GM23338 (cell line): ENCODE data around the gene FYN. TPM values are rescaled to one million over a fixed set of nuclear protein-coding genes. Genes with fewer than 3 reads are reported as not detected.
A peak's percentile ranks its signal among the peaks of the same experiment; 100 is the strongest.

Source experiments
- ATAC-seq: fragments of 200-7000 bp; cut with Tn5 transposase; 3 replicates; pipeline ENCODE4 v1.9.1; 2020
- DNase-seq: peaks from one replicate; pipeline ENCODE4 v3.0.0-alpha.2; 2015; ENCODE audit warnings: low spot score
- H2AFZ ChIP-seq: fragments of 200-600 bp; sonication (generic); 2 replicates; pipeline ENCODE4 v1.8.0; 2016; ENCODE audit warnings: antibody characterized with exemption, mild to moderate bottlenecking, moderate library complexity
- H3F3A ChIP-seq: fragments of 200-600 bp; sonication (generic); replicated peaks from 2 replicates; pipeline ENCODE4 v1.8.0; 2017; ENCODE audit warnings: antibody characterized with exemption, mixed run types, low read depth
- H3K27ac ChIP-seq: fragments of 200-600 bp; sonication (generic); 2 replicates; pipeline ENCODE4 v1.6.1; 2016; ENCODE audit warnings: low read depth
- H3K27me3 ChIP-seq: fragments of 200-600 bp; sonication (generic); 2 replicates; pipeline ENCODE4 v1.8.0; 2016; ENCODE audit warnings: mild to moderate bottlenecking, mixed run types, moderate library complexity; ENCODE audit not compliant: insufficient read depth
- H3K36me3 ChIP-seq: fragments of 200-600 bp; sonication (generic); 2 replicates; pipeline ENCODE4 v1.8.0; 2016; ENCODE audit warnings: mild to moderate bottlenecking; ENCODE audit not compliant: insufficient read depth
- H3K4me1 ChIP-seq: fragments of 200-600 bp; sonication (generic); 2 replicates; pipeline ENCODE4 v1.8.0; 2016; ENCODE audit warnings: mild to moderate bottlenecking, moderate library complexity; ENCODE audit not compliant: insufficient read depth
- H3K4me2 ChIP-seq: fragments of 200-600 bp; sonication (generic); 2 replicates; pipeline ENCODE4 v1.7.1; 2017; ENCODE audit warnings: mixed run types
- H3K4me3 ChIP-seq: fragments of 200-600 bp; sonication (generic); 2 replicates; pipeline ENCODE4 v1.6.1; 2016; ENCODE audit warnings: mixed run types
- H3K79me2 ChIP-seq: fragments of 200-600 bp; sonication (generic); replicated peaks from 2 replicates; pipeline ENCODE4 v1.8.0; 2017; ENCODE audit warnings: mild to moderate bottlenecking; ENCODE audit not compliant: insufficient read depth
- H3K9me2 ChIP-seq: fragments of 200-600 bp; sonication (generic); 2 replicates; pipeline ENCODE4 v1.8.0; 2017; ENCODE audit not compliant: insufficient read depth
- H4K20me1 ChIP-seq: fragments of 200-600 bp; sonication (generic); replicated peaks from 2 replicates; pipeline ENCODE4 v1.8.0; 2017; ENCODE audit warnings: mild to moderate bottlenecking; ENCODE audit not compliant: insufficient read depth
- H3K27ac Mint-ChIP-seq: 2 replicates; pipeline ENCODE4 v1.8.0; 2020; ENCODE audit warnings: inconsistent platforms, mild to moderate bottlenecking, moderate library complexity, mixed read lengths
- H3K27me3 Mint-ChIP-seq: 3 replicates; pipeline ENCODE4 v1.8.0; 2022; ENCODE audit warnings: low read depth, mild to moderate bottlenecking, moderate library complexity, mixed read lengths, inconsistent platforms; ENCODE audit not compliant: insufficient read depth, poor library complexity
- H3K36me3 Mint-ChIP-seq: 3 replicates; pipeline ENCODE4 v1.8.0; 2021; ENCODE audit warnings: low read depth, mild to moderate bottlenecking, inconsistent platforms, moderate library complexity, mixed read lengths
- H3K4me1 Mint-ChIP-seq: 3 replicates; pipeline ENCODE4 v1.8.0; 2020; ENCODE audit warnings: mild to moderate bottlenecking, inconsistent platforms, mixed read lengths
- H3K4me3 Mint-ChIP-seq: 3 replicates; pipeline ENCODE4 v1.8.0; 2021; ENCODE audit warnings: moderate library complexity, mild to moderate bottlenecking, inconsistent platforms, mixed read lengths
- H3K9me3 Mint-ChIP-seq: 3 replicates; pipeline ENCODE4 v1.8.0; 2020; ENCODE audit warnings: moderate library complexity, mild to moderate bottlenecking, inconsistent platforms, mixed read lengths
- CREB1 ChIP-seq: fragments of 250-450 bp; sonication (Bioruptor Pico); IDR thresholded peaks from 2 replicates; pipeline ENCODE4 v1.5.0; 2020; ENCODE audit warnings: low read depth, mild to moderate bottlenecking, moderate library complexity
- EZH2 ChIP-seq: fragments of 200-600 bp; sonication (generic); IDR thresholded peaks from one replicate; pipeline ENCODE4 v1.8.0; 2017; ENCODE audit warnings: antibody characterized with exemption, mild to moderate bottlenecking, low read depth; ENCODE audit not compliant: unreplicated experiment
- EZH2phosphoT487 ChIP-seq: fragments of 200-600 bp; sonication (generic); IDR thresholded peaks from one replicate; pipeline ENCODE4 v1.8.1; 2018; ENCODE audit warnings: antibody characterized with exemption; ENCODE audit not compliant: unreplicated experiment
- JUNB ChIP-seq: IDR thresholded peaks from one replicate; pipeline ENCODE4 v1.6.1; 2016; ENCODE audit warnings: antibody characterized with exemption; ENCODE audit not compliant: unreplicated experiment
- NANOG ChIP-seq: IDR thresholded peaks from 2 replicates; pipeline ENCODE4 v1.6.1; 2016; ENCODE audit warnings: antibody characterized with exemption, borderline replicate concordance
- POLR2AphosphoS5 ChIP-seq: IDR thresholded peaks from 2 replicates; pipeline ENCODE4 v1.6.1; 2016; ENCODE audit warnings: antibody characterized with exemption, low read depth
- STAT1 ChIP-seq: IDR thresholded peaks from one replicate; pipeline ENCODE4 v1.6.1; 2016; ENCODE audit warnings: antibody characterized with exemption; ENCODE audit not compliant: unreplicated experiment
- ZNF114 ChIP-seq: fragments of 250-450 bp; sonication (Bioruptor Pico); IDR thresholded peaks from 2 replicates; pipeline ENCODE4 v1.5.0; 2020; ENCODE audit warnings: mild to moderate bottlenecking, moderate library complexity
- ZNF331 ChIP-seq: fragments of 250-450 bp; sonication (Bioruptor Pico); IDR thresholded peaks from 2 replicates; pipeline ENCODE4 v1.5.0; 2020; ENCODE audit warnings: low read depth, mild to moderate bottlenecking, moderate library complexity
- polyA plus RNA-seq: library from polyadenylated mRNA; unstranded; fragments of >200 nt; fragmentation: Nextera tagmentation; extraction: Ambion mirVana; gene quantifications from 2 replicates; pipeline ENCODE4 v1.2.1, GENCODE V29; 2016
- total RNA-seq: library from RNA; depleted of rRNA; stranded (reverse); fragments of >200 nt; shearing (Covaris generic); gene quantifications from 2 replicates; pipeline ENCODE4 v1.2.3, GENCODE V29; 2014
- TF ChIP-seq, protein P1 (sequence below), 2 experiments: fragments of 200-600 bp in 1 of 2; sonication (generic) in 1 of 2; conservative IDR thresholded peaks; 2 replicates each; pipeline versions ENCODE4 v1.5.1 to v1.6.1; 2016 to 2017; ENCODE audit warnings: antibody characterized with exemption in 2 of 2, low read depth in 2 of 2, mild to moderate bottlenecking in 2 of 2, moderate library complexity in 1 of 2
- TF ChIP-seq, protein P2 (sequence below): fragments of 250-450 bp; sonication (Bioruptor Pico); IDR thresholded peaks from 2 replicates; pipeline ENCODE4 v1.5.0; 2020; ENCODE audit warnings: mild to moderate bottlenecking, moderate library complexity
- TF ChIP-seq, protein P3 (sequence below): IDR thresholded peaks from one replicate; pipeline ENCODE4 v1.6.1; 2018; ENCODE audit warnings: antibody characterized with exemption; ENCODE audit not compliant: unreplicated experiment
- TF ChIP-seq, protein P4 (sequence below): IDR thresholded peaks from 2 replicates; pipeline ENCODE4 v1.6.1; 2016; ENCODE audit warnings: antibody characterized with exemption

The FYN gene
- total and polyA plus RNA-seq, 2 experiments from 2014 or later: 46.8 to 143 TPM

DNA sequence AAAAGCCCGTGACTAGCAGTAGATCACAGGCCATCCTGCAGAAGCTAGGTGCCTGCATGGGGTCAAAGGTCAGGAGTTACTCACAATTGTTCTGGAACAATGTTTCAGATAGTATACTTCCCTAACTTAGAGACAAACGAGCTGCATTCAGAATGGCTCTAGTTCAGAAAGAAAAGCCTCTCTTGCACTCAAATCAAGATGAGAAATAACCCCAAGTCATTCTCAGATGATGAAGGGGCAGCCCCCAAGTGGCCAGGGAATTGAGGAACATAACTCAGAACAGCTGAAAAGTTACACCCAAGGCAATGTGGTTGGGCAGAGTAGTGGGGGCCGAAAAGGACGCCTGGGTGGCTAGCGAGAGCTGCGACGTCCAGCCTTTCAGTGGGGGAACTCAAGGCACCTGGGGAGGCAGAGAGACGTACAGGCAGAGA lies 27.8 kb downstream of the FYN start:
- Mint-ChIP-seq H3K27ac (no peak overlapping the region; the same call in 1 of the 2 replicates), H3K36me3 (no peaks in the 10 kb centered on the region; the same call in 2 of the 3 replicates), H3K9me3 (no peaks in the 10 kb centered on the region), H3K27me3 (peaks cover 4% of the 10 kb centered on the region), H3K4me1 (peaks cover 58% of the 10 kb centered on the region), H3K4me3 (no peak overlapping the region)
- peak overlapping the region; percentile 41; the same call in 1 of the 2 replicates for H3K27ac ChIP-seq
- H2AFZ ChIP-seq: no peak overlapping the region
- peaks cover 57% of the 10 kb centered on the region for H3K79me2 ChIP-seq
- no peaks in the 10 kb centered on the region for H3K36me3 ChIP-seq
- DNase-seq (peak; percentile 30), ATAC-seq (no peak; the same call in 2 of the 3 replicates)
- no peak for TF ChIP-seq EZH2phosphoT487
- TF ChIP-seq ZNF114 (CRISPR knock-in tag): no peak
- TF ChIP-seq STAT1: no peak
- TF ChIP-seq EZH2: no peak
- TF ChIP-seq, protein P1, sequence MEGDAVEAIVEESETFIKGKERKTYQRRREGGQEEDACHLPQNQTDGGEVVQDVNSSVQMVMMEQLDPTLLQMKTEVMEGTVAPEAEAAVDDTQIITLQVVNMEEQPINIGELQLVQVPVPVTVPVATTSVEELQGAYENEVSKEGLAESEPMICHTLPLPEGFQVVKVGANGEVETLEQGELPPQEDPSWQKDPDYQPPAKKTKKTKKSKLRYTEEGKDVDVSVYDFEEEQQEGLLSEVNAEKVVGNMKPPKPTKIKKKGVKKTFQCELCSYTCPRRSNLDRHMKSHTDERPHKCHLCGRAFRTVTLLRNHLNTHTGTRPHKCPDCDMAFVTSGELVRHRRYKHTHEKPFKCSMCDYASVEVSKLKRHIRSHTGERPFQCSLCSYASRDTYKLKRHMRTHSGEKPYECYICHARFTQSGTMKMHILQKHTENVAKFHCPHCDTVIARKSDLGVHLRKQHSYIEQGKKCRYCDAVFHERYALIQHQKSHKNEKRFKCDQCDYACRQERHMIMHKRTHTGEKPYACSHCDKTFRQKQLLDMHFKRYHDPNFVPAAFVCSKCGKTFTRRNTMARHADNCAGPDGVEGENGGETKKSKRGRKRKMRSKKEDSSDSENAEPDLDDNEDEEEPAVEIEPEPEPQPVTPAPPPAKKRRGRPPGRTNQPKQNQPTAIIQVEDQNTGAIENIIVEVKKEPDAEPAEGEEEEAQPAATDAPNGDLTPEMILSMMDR (conservative IDR thresholded peaks at IDR 0.05; ENCODE audit: low read depth in 2 of 2): no peak
- no peak for TF ChIP-seq NANOG
- no peak for TF ChIP-seq POLR2AphosphoS5
- TF ChIP-seq, protein P2, sequence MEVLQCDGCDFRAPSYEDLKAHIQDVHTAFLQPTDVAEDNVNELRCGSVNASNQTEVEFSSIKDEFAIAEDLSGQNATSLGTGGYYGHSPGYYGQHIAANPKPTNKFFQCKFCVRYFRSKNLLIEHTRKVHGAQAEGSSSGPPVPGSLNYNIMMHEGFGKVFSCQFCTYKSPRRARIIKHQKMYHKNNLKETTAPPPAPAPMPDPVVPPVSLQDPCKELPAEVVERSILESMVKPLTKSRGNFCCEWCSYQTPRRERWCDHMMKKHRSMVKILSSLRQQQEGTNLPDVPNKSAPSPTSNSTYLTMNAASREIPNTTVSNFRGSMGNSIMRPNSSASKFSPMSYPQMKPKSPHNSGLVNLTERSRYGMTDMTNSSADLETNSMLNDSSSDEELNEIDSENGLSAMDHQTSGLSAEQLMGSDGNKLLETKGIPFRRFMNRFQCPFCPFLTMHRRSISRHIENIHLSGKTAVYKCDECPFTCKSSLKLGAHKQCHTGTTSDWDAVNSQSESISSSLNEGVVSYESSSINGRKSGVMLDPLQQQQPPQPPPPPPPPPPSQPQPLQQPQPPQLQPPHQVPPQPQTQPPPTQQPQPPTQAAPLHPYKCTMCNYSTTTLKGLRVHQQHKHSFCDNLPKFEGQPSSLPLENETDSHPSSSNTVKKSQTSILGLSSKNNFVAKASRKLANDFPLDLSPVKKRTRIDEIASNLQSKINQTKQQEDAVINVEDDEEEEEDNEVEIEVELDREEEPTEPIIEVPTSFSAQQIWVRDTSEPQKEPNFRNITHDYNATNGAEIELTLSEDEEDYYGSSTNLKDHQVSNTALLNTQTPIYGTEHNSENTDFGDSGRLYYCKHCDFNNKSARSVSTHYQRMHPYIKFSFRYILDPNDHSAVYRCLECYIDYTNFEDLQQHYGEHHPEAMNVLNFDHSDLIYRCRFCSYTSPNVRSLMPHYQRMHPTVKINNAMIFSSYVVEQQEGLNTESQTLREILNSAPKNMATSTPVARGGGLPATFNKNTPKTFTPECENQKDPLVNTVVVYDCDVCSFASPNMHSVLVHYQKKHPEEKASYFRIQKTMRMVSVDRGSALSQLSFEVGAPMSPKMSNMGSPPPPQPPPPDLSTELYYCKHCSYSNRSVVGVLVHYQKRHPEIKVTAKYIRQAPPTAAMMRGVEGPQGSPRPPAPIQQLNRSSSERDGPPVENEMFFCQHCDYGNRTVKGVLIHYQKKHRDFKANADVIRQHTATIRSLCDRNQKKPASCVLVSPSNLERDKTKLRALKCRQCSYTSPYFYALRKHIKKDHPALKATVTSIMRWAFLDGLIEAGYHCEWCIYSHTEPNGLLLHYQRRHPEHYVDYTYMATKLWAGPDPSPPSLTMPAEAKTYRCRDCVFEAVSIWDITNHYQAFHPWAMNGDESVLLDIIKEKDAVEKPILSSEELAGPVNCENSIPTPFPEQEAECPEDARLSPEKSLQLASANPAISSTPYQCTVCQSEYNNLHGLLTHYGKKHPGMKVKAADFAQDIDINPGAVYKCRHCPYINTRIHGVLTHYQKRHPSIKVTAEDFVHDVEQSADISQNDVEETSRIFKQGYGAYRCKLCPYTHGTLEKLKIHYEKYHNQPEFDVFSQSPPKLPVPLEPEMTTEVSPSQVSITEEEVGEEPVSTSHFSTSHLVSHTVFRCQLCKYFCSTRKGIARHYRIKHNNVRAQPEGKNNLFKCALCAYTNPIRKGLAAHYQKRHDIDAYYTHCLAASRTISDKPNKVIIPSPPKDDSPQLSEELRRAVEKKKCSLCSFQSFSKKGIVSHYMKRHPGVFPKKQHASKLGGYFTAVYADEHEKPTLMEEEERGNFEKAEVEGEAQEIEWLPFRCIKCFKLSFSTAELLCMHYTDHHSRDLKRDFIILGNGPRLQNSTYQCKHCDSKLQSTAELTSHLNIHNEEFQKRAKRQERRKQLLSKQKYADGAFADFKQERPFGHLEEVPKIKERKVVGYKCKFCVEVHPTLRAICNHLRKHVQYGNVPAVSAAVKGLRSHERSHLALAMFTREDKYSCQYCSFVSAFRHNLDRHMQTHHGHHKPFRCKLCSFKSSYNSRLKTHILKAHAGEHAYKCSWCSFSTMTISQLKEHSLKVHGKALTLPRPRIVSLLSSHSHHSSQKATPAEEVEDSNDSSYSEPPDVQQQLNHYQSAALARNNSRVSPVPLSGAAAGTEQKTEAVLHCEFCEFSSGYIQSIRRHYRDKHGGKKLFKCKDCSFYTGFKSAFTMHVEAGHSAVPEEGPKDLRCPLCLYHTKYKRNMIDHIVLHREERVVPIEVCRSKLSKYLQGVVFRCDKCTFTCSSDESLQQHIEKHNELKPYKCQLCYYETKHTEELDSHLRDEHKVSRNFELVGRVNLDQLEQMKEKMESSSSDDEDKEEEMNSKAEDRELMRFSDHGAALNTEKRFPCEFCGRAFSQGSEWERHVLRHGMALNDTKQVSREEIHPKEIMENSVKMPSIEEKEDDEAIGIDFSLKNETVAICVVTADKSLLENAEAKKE: no peak
- no peak for TF ChIP-seq ZNF331 (CRISPR knock-in tag)
- no peak for TF ChIP-seq CREB1 (CRISPR knock-in tag)
- no peak for TF ChIP-seq JUNB
- TF ChIP-seq, protein P3, sequence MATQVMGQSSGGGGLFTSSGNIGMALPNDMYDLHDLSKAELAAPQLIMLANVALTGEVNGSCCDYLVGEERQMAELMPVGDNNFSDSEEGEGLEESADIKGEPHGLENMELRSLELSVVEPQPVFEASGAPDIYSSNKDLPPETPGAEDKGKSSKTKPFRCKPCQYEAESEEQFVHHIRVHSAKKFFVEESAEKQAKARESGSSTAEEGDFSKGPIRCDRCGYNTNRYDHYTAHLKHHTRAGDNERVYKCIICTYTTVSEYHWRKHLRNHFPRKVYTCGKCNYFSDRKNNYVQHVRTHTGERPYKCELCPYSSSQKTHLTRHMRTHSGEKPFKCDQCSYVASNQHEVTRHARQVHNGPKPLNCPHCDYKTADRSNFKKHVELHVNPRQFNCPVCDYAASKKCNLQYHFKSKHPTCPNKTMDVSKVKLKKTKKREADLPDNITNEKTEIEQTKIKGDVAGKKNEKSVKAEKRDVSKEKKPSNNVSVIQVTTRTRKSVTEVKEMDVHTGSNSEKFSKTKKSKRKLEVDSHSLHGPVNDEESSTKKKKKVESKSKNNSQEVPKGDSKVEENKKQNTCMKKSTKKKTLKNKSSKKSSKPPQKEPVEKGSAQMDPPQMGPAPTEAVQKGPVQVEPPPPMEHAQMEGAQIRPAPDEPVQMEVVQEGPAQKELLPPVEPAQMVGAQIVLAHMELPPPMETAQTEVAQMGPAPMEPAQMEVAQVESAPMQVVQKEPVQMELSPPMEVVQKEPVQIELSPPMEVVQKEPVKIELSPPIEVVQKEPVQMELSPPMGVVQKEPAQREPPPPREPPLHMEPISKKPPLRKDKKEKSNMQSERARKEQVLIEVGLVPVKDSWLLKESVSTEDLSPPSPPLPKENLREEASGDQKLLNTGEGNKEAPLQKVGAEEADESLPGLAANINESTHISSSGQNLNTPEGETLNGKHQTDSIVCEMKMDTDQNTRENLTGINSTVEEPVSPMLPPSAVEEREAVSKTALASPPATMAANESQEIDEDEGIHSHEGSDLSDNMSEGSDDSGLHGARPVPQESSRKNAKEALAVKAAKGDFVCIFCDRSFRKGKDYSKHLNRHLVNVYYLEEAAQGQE: no peak
- TF ChIP-seq, protein P4, sequence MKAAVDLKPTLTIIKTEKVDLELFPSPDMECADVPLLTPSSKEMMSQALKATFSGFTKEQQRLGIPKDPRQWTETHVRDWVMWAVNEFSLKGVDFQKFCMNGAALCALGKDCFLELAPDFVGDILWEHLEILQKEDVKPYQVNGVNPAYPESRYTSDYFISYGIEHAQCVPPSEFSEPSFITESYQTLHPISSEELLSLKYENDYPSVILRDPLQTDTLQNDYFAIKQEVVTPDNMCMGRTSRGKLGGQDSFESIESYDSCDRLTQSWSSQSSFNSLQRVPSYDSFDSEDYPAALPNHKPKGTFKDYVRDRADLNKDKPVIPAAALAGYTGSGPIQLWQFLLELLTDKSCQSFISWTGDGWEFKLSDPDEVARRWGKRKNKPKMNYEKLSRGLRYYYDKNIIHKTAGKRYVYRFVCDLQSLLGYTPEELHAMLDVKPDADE: no peak
- H3K4me3 ChIP-seq: peak overlapping the region; percentile 20; the same call in 1 of the 2 replicates
- peaks cover 74% of the 10 kb centered on the region for H3K4me1 ChIP-seq
- peaks cover 3% of the 10 kb centered on the region; the same call in 1 of the 2 replicates for H3F3A ChIP-seq
- peak overlapping the region; percentile 66 for H3K4me2 ChIP-seq
- H4K20me1 ChIP-seq: peaks cover 10% of the 10 kb centered on the region
- H3K27me3 ChIP-seq: no peaks in the 10 kb centered on the region
- H3K9me2 ChIP-seq: no peaks in the 10 kb centered on the region
